SK-N-SH treated with all-trans-retinoic acid at 6 μM for 48 hours (cell line): ENCODE measurements around the gene CYBA.

Experiments
- ATAC-seq: fragments of 200-7000 bp; cut with Tn5 transposase; 3 replicates; pipeline ENCODE4 v1.9.1; 2020; ENCODE audit warnings: mild to moderate bottlenecking, moderate library complexity
- ARNTL ChIP-seq: fragments of 450-650 bp; formaldehyde crosslinking; IDR thresholded peaks from 2 replicates; pipeline ENCODE4 v1.5.0; 2020; ENCODE audit warnings: low read depth, mild to moderate bottlenecking, moderate library complexity, borderline replicate concordance
- BACH2 ChIP-seq: fragments of 250-450 bp; sonication (Bioruptor Pico); IDR thresholded peaks from 2 replicates; pipeline ENCODE4 v1.9.0; 2021; ENCODE audit warnings: mild to moderate bottlenecking, borderline replicate concordance
- CSDC2 ChIP-seq: fragments of 250-450 bp; sonication (Bioruptor Pico); IDR thresholded peaks from 2 replicates; pipeline ENCODE4 v1.5.0; 2020; ENCODE audit warnings: mild to moderate bottlenecking, moderate library complexity
- ESRRG ChIP-seq: fragments of 250-450 bp; sonication (Bioruptor Pico); IDR thresholded peaks from 2 replicates; pipeline ENCODE4 v1.6.1; 2021; ENCODE audit warnings: mild to moderate bottlenecking
- GLIS3 ChIP-seq: fragments of 250-450 bp; sonication (Bioruptor Pico); IDR thresholded peaks from 2 replicates; pipeline ENCODE4 v1.5.0; 2020; ENCODE audit warnings: mild to moderate bottlenecking, moderate library complexity
- ISL1 ChIP-seq: fragments of 250-450 bp; sonication (Bioruptor Pico); IDR thresholded peaks from 2 replicates; pipeline ENCODE4 v2.1.2; 2022; ENCODE audit warnings: mild to moderate bottlenecking, moderate library complexity
- OSR1 ChIP-seq: fragments of 250-450 bp; sonication (Bioruptor Pico); IDR thresholded peaks from 2 replicates; pipeline ENCODE4 v1.8.0; 2022; ENCODE audit warnings: moderate library complexity, mild to moderate bottlenecking, inconsistent platforms
- PPARA ChIP-seq: fragments of 250-450 bp; sonication (Bioruptor Pico); IDR thresholded peaks from 2 replicates; pipeline ENCODE4 v1.5.0; 2020; ENCODE audit warnings: mild to moderate bottlenecking, borderline replicate concordance
- RARB ChIP-seq: fragments of 250-450 bp; sonication (Bioruptor Pico); IDR thresholded peaks from 2 replicates; pipeline ENCODE4 v1.8.0; 2021; ENCODE audit warnings: mild to moderate bottlenecking, moderate library complexity
- TCF4 ChIP-seq: fragments of 250-450 bp; sonication (Bioruptor Pico); IDR thresholded peaks from 2 replicates; pipeline ENCODE4 v1.8.0; 2021; ENCODE audit warnings: mild to moderate bottlenecking, moderate library complexity, borderline replicate concordance
- TOX ChIP-seq: fragments of 250-450 bp; sonication (Bioruptor Pico); IDR thresholded peaks from 2 replicates; pipeline ENCODE4 v1.8.0; 2021; ENCODE audit warnings: mild to moderate bottlenecking, moderate library complexity, borderline replicate concordance
- ZC3H10 ChIP-seq: fragments of 250-450 bp; sonication (Bioruptor Pico); IDR thresholded peaks from 2 replicates; pipeline ENCODE4 v1.5.1; 2021; ENCODE audit warnings: mild to moderate bottlenecking, moderate library complexity
- ZFP3 ChIP-seq: fragments of 250-450 bp; sonication (Bioruptor Pico); IDR thresholded peaks from 2 replicates; pipeline ENCODE4 v1.5.0; 2020; ENCODE audit warnings: mild to moderate bottlenecking, moderate library complexity
- ZFP30 ChIP-seq: fragments of 450-650 bp; formaldehyde crosslinking; IDR thresholded peaks from 2 replicates; pipeline ENCODE4 v1.5.0; 2022; ENCODE audit warnings: mild to moderate bottlenecking, moderate library complexity
- ZNF565 ChIP-seq: fragments of 450-650 bp; formaldehyde crosslinking; conservative IDR thresholded peaks from 2 replicates; pipeline ENCODE4 v1.5.0; 2020; ENCODE audit warnings: low read depth, mild to moderate bottlenecking, moderate library complexity
- ZNF70 ChIP-seq: fragments of 450-650 bp; formaldehyde crosslinking; IDR thresholded peaks from 2 replicates; pipeline ENCODE4 v1.5.0; 2020; ENCODE audit warnings: mild to moderate bottlenecking, moderate library complexity
- ZNF8 ChIP-seq: fragments of 450-650 bp; formaldehyde crosslinking; IDR thresholded peaks from 2 replicates; pipeline ENCODE4 v1.5.0; 2020; ENCODE audit warnings: mild to moderate bottlenecking, moderate library complexity
- TF ChIP-seq, protein P1 (sequence below): fragments of 250-450 bp; sonication (Bioruptor Pico); IDR thresholded peaks from 2 replicates; pipeline ENCODE4 v1.5.1; 2020; ENCODE audit warnings: low read depth, mild to moderate bottlenecking, moderate library complexity
- TF ChIP-seq, protein P2 (sequence below): fragments of 250-450 bp; sonication (Bioruptor Pico); IDR thresholded peaks from 2 replicates; pipeline ENCODE4 v1.5.0; 2020; ENCODE audit warnings: mild to moderate bottlenecking, moderate library complexity
- TF ChIP-seq, protein P3 (sequence below): fragments of 250-450 bp; sonication (Bioruptor Pico); IDR thresholded peaks from 2 replicates; pipeline ENCODE4 v1.8.0; 2021; ENCODE audit warnings: low read depth, mild to moderate bottlenecking, moderate library complexity, borderline replicate concordance

The CYBA gene

DNA sequence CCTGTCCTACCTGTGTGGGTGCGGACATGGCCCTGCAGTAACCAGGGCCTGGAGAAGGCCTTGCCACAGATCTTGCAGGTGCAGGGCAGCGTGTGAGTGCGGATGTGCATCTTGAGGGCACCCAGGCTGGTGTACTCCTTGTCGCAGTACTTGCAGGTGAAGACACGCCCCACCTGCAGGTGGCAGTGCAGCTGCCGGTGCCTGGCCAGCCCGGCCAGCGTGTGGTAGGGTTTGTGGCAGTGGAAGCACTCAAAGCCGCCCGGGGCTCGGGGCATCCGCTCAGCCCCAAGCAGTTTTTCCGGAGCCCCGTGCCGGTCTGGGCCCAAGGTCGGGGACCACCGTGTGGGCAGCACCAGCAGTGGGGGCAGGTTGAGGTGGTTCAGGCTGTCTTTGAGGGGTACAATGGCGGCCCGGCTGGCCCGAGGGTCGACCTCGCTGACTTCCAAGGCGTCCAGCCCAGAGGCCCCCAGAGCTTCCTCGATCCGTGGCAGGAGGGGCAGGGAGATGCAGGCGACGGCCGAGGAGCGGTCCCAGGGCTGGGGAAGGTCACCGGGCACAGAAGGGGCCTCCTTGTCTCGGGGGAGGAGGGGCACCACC, 30.3 kb upstream of the CYBA start:
- TF ChIP-seq TOX (CRISPR knock-in tag) (no peak), GLIS3 (CRISPR knock-in tag) (no peak), OSR1 (CRISPR knock-in tag) (no peak)
- ATAC-seq: no peak

DNA sequence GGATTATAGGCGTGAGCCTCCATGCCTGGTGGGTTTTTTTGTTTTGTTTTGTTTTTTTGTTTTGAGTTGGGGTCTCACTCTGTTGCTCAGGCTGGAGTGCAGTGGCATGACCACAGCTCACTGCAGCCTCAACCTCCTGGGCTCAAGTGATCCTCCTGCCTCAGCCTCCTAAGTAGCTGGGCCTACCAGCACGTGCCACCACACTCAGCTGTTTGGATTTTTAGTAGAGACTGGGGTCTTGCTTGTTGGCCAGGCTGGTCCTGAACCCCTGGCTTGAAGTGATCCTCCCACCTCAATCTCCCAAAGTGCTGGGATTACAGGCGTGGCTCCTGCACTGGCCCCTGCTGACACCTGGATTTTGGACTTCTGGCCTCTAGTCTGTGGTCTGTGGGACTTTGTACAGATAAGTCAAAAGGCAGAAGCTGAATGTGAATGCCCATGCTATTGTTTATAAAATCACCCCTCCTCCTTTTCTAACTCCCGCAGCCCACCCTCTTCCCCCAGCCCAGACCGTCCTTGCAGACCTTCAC, 29.8 kb upstream of the CYBA start:
- ATAC-seq: no peak
- TF ChIP-seq PPARA (no peak), ARNTL (CRISPR knock-in tag) (no peak), CSDC2 (no peak), OSR1 (CRISPR knock-in tag) (no peak), ZNF70 (no peak), ZFP3 (no peak), ZFP30 (CRISPR knock-in tag) (no peak)
- TF ChIP-seq, protein P1, sequence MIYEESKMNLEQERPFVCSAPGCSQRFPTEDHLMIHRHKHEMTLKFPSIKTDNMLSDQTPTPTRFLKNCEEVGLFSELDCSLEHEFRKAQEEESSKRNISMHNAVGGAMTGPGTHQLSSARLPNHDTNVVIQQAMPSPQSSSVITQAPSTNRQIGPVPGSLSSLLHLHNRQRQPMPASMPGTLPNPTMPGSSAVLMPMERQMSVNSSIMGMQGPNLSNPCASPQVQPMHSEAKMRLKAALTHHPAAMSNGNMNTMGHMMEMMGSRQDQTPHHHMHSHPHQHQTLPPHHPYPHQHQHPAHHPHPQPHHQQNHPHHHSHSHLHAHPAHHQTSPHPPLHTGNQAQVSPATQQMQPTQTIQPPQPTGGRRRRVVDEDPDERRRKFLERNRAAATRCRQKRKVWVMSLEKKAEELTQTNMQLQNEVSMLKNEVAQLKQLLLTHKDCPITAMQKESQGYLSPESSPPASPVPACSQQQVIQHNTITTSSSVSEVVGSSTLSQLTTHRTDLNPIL: no peak
- TF ChIP-seq, protein P2, sequence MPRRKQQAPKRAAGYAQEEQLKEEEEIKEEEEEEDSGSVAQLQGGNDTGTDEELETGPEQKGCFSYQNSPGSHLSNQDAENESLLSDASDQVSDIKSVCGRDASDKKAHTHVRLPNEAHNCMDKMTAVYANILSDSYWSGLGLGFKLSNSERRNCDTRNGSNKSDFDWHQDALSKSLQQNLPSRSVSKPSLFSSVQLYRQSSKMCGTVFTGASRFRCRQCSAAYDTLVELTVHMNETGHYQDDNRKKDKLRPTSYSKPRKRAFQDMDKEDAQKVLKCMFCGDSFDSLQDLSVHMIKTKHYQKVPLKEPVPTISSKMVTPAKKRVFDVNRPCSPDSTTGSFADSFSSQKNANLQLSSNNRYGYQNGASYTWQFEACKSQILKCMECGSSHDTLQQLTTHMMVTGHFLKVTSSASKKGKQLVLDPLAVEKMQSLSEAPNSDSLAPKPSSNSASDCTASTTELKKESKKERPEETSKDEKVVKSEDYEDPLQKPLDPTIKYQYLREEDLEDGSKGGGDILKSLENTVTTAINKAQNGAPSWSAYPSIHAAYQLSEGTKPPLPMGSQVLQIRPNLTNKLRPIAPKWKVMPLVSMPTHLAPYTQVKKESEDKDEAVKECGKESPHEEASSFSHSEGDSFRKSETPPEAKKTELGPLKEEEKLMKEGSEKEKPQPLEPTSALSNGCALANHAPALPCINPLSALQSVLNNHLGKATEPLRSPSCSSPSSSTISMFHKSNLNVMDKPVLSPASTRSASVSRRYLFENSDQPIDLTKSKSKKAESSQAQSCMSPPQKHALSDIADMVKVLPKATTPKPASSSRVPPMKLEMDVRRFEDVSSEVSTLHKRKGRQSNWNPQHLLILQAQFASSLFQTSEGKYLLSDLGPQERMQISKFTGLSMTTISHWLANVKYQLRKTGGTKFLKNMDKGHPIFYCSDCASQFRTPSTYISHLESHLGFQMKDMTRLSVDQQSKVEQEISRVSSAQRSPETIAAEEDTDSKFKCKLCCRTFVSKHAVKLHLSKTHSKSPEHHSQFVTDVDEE (CRISPR knock-in tag): no peak
- TF ChIP-seq, all 23 proteins: peak for 0

DNA sequence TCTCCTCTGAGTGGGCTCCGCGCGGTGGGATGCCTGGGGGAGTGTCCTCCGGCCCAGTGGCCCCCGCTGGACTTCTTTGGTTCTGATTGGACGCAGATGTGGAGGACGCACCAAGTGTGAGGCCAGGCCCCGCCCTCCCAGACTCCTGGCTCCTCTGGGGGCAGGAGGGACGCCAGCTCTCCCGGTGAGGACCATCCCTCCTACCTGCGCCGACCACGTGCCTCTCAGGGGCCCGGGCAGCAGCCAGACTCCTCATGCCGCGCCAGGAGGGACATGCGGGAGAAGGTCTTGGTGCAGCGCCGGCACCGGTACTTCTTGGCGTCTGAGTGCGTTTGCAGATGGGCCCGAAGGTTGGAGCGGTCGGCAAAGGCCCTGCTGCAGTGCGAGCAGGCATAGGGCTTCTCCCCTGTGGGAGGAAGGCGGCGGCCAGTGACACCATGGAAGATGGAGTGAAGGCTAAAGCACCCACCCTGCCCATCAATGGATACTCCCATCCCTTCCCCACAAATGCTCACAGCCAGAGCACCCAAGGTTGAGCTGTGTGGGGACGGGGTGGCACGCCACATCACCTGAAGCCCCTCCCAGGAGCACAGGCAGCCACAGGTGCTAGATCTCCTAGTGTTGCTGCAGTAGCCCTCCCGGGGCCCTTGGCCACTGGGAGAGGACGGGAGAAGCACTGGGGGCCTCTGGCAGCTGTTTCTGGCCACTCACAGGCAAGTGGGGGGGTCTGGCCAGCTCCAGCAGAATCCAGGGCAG, 27.5 kb upstream of the CYBA start:
- peak; percentile 45 for ATAC-seq
- TF ChIP-seq ZC3H10 (CRISPR knock-in tag): no peak
- no peak for TF ChIP-seq RARB (CRISPR knock-in tag)
- no peak for TF ChIP-seq ZNF70
- TF ChIP-seq ESRRG (CRISPR knock-in tag): no peak
- TF ChIP-seq, protein P2 (CRISPR knock-in tag): no peak
- TF ChIP-seq ZNF565 (CRISPR knock-in tag): no peak
- no peak for TF ChIP-seq TCF4
- TF ChIP-seq ZNF8 (CRISPR knock-in tag): no peak

DNA sequence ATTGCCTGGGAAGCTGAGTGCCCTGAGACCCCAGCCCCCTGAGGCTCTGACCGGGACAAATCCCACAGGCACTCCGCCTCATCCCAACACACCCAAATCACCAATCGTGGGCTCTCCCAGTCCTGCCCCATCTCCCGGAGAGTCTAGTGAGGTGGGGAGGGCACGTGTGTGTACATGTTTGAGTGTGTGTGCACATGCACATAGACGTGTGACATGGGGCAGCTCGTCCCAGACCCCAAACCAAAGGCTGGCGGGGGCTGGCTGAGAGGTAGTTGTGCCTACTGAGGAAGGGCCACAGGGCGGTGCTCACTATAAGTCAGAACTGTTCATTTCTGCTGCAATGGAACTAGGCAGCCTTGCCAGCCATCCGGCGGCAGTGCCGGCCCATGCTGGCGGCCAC, 26.9 kb upstream of the CYBA start:
- ATAC-seq: peak; percentile 36; the same call in 1 of the 3 replicates
- TF ChIP-seq ZNF565 (CRISPR knock-in tag): no peak
- TF ChIP-seq, protein P3, sequence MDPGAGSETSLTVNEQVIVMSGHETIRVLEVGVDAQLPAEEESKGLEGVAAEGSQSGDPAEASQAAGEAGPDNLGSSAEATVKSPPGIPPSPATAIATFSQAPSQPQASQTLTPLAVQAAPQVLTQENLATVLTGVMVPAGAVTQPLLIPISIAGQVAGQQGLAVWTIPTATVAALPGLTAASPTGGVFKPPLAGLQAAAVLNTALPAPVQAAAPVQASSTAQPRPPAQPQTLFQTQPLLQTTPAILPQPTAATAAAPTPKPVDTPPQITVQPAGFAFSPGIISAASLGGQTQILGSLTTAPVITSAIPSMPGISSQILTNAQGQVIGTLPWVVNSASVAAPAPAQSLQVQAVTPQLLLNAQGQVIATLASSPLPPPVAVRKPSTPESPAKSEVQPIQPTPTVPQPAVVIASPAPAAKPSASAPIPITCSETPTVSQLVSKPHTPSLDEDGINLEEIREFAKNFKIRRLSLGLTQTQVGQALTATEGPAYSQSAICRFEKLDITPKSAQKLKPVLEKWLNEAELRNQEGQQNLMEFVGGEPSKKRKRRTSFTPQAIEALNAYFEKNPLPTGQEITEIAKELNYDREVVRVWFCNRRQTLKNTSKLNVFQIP: no peak
- TF ChIP-seq OSR1 (CRISPR knock-in tag): no peak
- TF ChIP-seq ARNTL (CRISPR knock-in tag): no peak
- TF ChIP-seq BACH2: no peak
- no peak for TF ChIP-seq ZNF8 (CRISPR knock-in tag)
- TF ChIP-seq ZC3H10 (CRISPR knock-in tag): no peak
- no peak for TF ChIP-seq RARB (CRISPR knock-in tag)
- no peak for TF ChIP-seq ZFP3
- TF ChIP-seq ISL1 (CRISPR knock-in tag): no peak
